DMS 273 (cell line): ENCODE measurements around the gene FAM20B.
A peak's percentile ranks its signal among the peaks of the same experiment; 100 is the strongest.

Source experiments
- DNase-seq: peaks from one replicate; lab custom pipeline; 2025; ENCODE audit not compliant: unreplicated experiment; lab: John Stamatoyannopoulos, UW

Gene FAM20B

GRCh38 chr1:179090923-179091322 is 65.2 kb downstream of the FAM20B start:
- DNase-seq = no peak

- DNase-seq = peak; percentile 45
Measured at GRCh38 chr1:179091691-179092165, 66.0 kb downstream of the FAM20B start.

GRCh38 chr1:179092896-179093461 is 67.3 kb downstream of the FAM20B start:
- DNase-seq = no peak

GRCh38 chr1:179094818-179095217 is 69.1 kb downstream of the FAM20B start:
- DNase-seq = no peak

GRCh38 chr1:179095377-179095776 is 69.7 kb downstream of the FAM20B start:
- DNase-seq = no peak

- no peak for DNase-seq
Measured at GRCh38 chr1:179095924-179096323, 70.2 kb downstream of the FAM20B start.

GRCh38 chr1:179099891-179100290 is 74.2 kb downstream of the FAM20B start:
- no peak for DNase-seq

GRCh38 chr1:179101566-179101965 is 75.9 kb downstream of the FAM20B start:
- no peak for DNase-seq

- DNase-seq = no peak
Measured at GRCh38 chr1:179103999-179104398, 78.3 kb downstream of the FAM20B start.

GRCh38 chr1:179104611-179105250 is 79.0 kb downstream of the FAM20B start:
- DNase-seq = no peak

GRCh38 chr1:179105393-179105792 is 79.7 kb downstream of the FAM20B start:
- peak; percentile 33 for DNase-seq

GRCh38 chr1:179107706-179108629 is 82.3 kb downstream of the FAM20B start:
- DNase-seq = no peak

- no peak for DNase-seq
Measured at GRCh38 chr1:179108644-179109043, 83.0 kb downstream of the FAM20B start.

- DNase-seq = no peak
Measured at GRCh38 chr1:179115181-179115580, 89.5 kb downstream of the FAM20B start.

GRCh38 chr1:179119513-179119912 is 93.8 kb downstream of the FAM20B start:
- no peak for DNase-seq

GRCh38 chr1:179120736-179121135 is 95.0 kb downstream of the FAM20B start:
- DNase-seq = no peak

GRCh38 chr1:179121159-179121938 is 95.7 kb downstream of the FAM20B start:
- peak; percentile 67 for DNase-seq

- no peak for DNase-seq
Measured at GRCh38 chr1:179124873-179125272, 99.2 kb downstream of the FAM20B start.
